ENCODE measurements around the gene SORL1-AS1.
"Not testable (repeated sequence)": the region's sequence is repeated elsewhere in the genome, so short reads cannot be mapped to it uniquely, and the experiment has no call there.

SORL1-AS1 gene

GRCh38 chr11:121427400-121427744 lies 25.4 kb downstream of the SORL1-AS1 start:
- DNase-seq (ENCODE audit: low spot score), result no peak

GRCh38 chr11:121426476-121427399 lies 26.0 kb downstream of the SORL1-AS1 start:
- peak; percentile 47 for DNase-seq (ENCODE audit: low spot score)

GRCh38 chr11:121425828-121426227 lies 26.9 kb downstream of the SORL1-AS1 start:
- no peak for DNase-seq (ENCODE audit: low spot score)

GRCh38 chr11:121422675-121423074 lies 30.1 kb downstream of the SORL1-AS1 start:
- DNase-seq (ENCODE audit: low spot score), result no peak

GRCh38 chr11:121421149-121421901 lies 31.4 kb downstream of the SORL1-AS1 start:
- no peak for DNase-seq (ENCODE audit: low spot score)

GRCh38 chr11:121420398-121420797 lies 32.4 kb downstream of the SORL1-AS1 start:
- DNase-seq (ENCODE audit: low spot score), result no peak

GRCh38 chr11:121419836-121420235 lies 32.9 kb downstream of the SORL1-AS1 start:
- DNase-seq (ENCODE audit: low spot score), result no peak

- no peak for DNase-seq (ENCODE audit: low spot score)
Measured at GRCh38 chr11:121418625-121419114, 34.1 kb downstream of the SORL1-AS1 start.

GRCh38 chr11:121417607-121418006 lies 35.2 kb downstream of the SORL1-AS1 start:
- no peak for DNase-seq (ENCODE audit: low spot score)

GRCh38 chr11:121417055-121417551 lies 35.7 kb downstream of the SORL1-AS1 start:
- peak; percentile 87 for DNase-seq (ENCODE audit: low spot score)

GRCh38 chr11:121415856-121416255 lies 36.9 kb downstream of the SORL1-AS1 start:
- DNase-seq (ENCODE audit: low spot score), result peak; percentile 43

- DNase-seq (ENCODE audit: low spot score), result no peak
Measured at GRCh38 chr11:121414141-121414913, 38.4 kb downstream of the SORL1-AS1 start.

- DNase-seq (ENCODE audit: low spot score), result no peak
Measured at GRCh38 chr11:121412711-121413415, 39.9 kb downstream of the SORL1-AS1 start.

GRCh38 chr11:121412000-121412587 lies 40.7 kb downstream of the SORL1-AS1 start:
- DNase-seq (ENCODE audit: low spot score), result no peak

GRCh38 chr11:121411330-121411729 lies 41.4 kb downstream of the SORL1-AS1 start:
- not testable (repeated sequence) for DNase-seq (ENCODE audit: low spot score)

GRCh38 chr11:121410041-121410440 lies 42.7 kb downstream of the SORL1-AS1 start:
- DNase-seq (ENCODE audit: low spot score), result not testable (repeated sequence)

- no peak for DNase-seq (ENCODE audit: low spot score)
Measured at GRCh38 chr11:121408830-121409229, 43.9 kb downstream of the SORL1-AS1 start.

GRCh38 chr11:121406291-121406690 lies 46.5 kb downstream of the SORL1-AS1 start:
- DNase-seq (ENCODE audit: low spot score), result no peak

- DNase-seq (ENCODE audit: low spot score), result no peak
Measured at GRCh38 chr11:121405646-121406045, 47.1 kb downstream of the SORL1-AS1 start.

- no peak for DNase-seq (ENCODE audit: low spot score)
Measured at GRCh38 chr11:121394785-121395184, 58.0 kb downstream of the SORL1-AS1 start.

- no peak for DNase-seq (ENCODE audit: low spot score)
Measured at GRCh38 chr11:121393855-121394254, 58.9 kb downstream of the SORL1-AS1 start.
